Activated naive CD4-positive, alpha-beta T cell treated with anti-CD3 and anti-CD28 coated beads, Interleukin-2, amount 50 U/mL, for 16 hours (primary cell): Measurements from ENCODE around the gene OR2A14.
A peak's percentile ranks its signal among the peaks of the same experiment; 100 is the strongest.
"Not testable (repeated sequence)": the region's sequence is repeated elsewhere in the genome, so short reads cannot be mapped to it uniquely, and the experiment has no call there.

Experiments
- DNase-seq: peaks from one replicate; pipeline ENCODE4 v3.0.0-alpha.2; 2020

OR2A14 gene

GRCh38 chr7:144122876-144123275, at the start of gene OR2A14:
Gene OR2A14 (plus strand): TSS chr7:144123176. CDS start chr7:144129113, 5,937 bp downstream.
- no peak for DNase-seq

- DNase-seq: no peak
These were observed 48.6 kb upstream of the OR2A14 start for GRCh38 chr7:144074374-144074773.

- DNase-seq: no peak
These were observed 37.0 kb upstream of the OR2A14 start, which contains the start of gene OR2A12 for GRCh38 chr7:144085978-144086377. Gene OR2A12 (plus strand): TSS chr7:144086278. CDS start chr7:144095108, 8,830 bp downstream.

- DNase-seq: no peak
These were observed 36.2 kb upstream of the OR2A14 start for GRCh38 chr7:144086730-144087129.

GRCh38 chr7:144087230-144087629, 35.7 kb upstream of the OR2A14 start:
- no peak for DNase-seq

GRCh38 chr7:144090667-144091066, 32.3 kb upstream of the OR2A14 start:
- DNase-seq: no peak

GRCh38 chr7:144098776-144099175, 24.2 kb upstream of the OR2A14 start:
- no peak for DNase-seq

GRCh38 chr7:144100607-144101006, 22.4 kb upstream of the OR2A14 start:
- DNase-seq: no peak

- no peak for DNase-seq
These were observed 20.9 kb upstream of the OR2A14 start for GRCh38 chr7:144102041-144102440.

GRCh38 chr7:144105211-144105610, 17.8 kb upstream of the OR2A14 start:
- no peak for DNase-seq

- DNase-seq: no peak
These were observed 13.7 kb upstream of the OR2A14 start, which contains the start of gene OR2A2 for GRCh38 chr7:144109283-144109682. Gene OR2A2 (plus strand): TSS chr7:144109583. CDS start chr7:144109583, 0 bp downstream.

GRCh38 chr7:144110272-144110671, 12.7 kb upstream of the OR2A14 start:
- DNase-seq: no peak

- no peak for DNase-seq
These were observed 9.3 kb upstream of the OR2A14 start for GRCh38 chr7:144113651-144114050.

GRCh38 chr7:144118341-144118740, 4.6 kb upstream of the OR2A14 start:
- no peak for DNase-seq

GRCh38 chr7:144127714-144128334, 4.8 kb downstream of the OR2A14 start:
- peak; percentile 92 for DNase-seq

GRCh38 chr7:144129601-144130000, 6.6 kb downstream of the OR2A14 start:
- DNase-seq: not testable (repeated sequence)

- no peak for DNase-seq
These were observed 7.8 kb downstream of the OR2A14 start for GRCh38 chr7:144130730-144131129.

GRCh38 chr7:144132262-144132661, 9.3 kb downstream of the OR2A14 start:
- DNase-seq: no peak

- DNase-seq: no peak
These were observed 10.3 kb downstream of the OR2A14 start for GRCh38 chr7:144133307-144133706.

- no peak for DNase-seq
These were observed 11.1 kb downstream of the OR2A14 start for GRCh38 chr7:144134116-144134515.

- no peak for DNase-seq
These were observed 14.5 kb downstream of the OR2A14 start for GRCh38 chr7:144137501-144137900.

- no peak for DNase-seq
These were observed 19.2 kb downstream of the OR2A14 start for GRCh38 chr7:144142187-144142586.

GRCh38 chr7:144144426-144144825, 21.4 kb downstream of the OR2A14 start:
- DNase-seq: no peak

- DNase-seq: no peak
These were observed 25.4 kb downstream of the OR2A14 start for GRCh38 chr7:144148224-144148827.

- DNase-seq: no peak
These were observed 35.9 kb downstream of the OR2A14 start for GRCh38 chr7:144158861-144159260.
